ENCODE results near the gene PSMB3.

DNA sequence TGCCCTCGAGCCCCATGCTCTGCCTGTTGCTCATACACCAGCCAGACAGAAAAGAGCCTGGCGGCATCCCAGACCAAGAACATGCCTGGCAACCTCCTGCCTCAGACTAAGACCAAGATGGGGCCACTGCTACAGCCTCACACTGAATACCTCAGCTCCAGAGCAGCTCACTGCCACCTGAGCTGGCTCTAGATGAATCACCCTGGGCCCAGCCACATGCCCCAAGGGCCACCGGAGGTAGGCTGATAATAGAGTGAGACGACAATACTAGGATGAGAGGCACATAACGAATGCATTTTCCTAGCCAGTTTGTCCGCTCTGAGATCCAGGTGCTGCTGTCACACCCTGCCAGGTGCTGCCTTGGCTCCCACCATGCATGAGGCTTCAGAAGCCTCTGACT is 33.8 kb downstream of the PSMB3 start:
- no peak for TF ChIP-seq CREM (IDR thresholded peaks at IDR 0.05; ENCODE audit: low read depth)
- TF ChIP-seq, protein P1, sequence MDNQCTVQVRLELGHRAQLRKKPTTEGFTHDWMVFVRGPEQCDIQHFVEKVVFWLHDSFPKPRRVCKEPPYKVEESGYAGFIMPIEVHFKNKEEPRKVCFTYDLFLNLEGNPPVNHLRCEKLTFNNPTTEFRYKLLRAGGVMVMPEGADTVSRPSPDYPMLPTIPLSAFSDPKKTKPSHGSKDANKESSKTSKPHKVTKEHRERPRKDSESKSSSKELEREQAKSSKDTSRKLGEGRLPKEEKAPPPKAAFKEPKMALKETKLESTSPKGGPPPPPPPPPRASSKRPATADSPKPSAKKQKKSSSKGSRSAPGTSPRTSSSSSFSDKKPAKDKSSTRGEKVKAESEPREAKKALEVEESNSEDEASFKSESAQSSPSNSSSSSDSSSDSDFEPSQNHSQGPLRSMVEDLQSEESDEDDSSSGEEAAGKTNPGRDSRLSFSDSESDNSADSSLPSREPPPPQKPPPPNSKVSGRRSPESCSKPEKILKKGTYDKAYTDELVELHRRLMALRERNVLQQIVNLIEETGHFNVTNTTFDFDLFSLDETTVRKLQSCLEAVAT (IDR thresholded peaks at IDR 0.05), result no peak
- no peak for TF ChIP-seq RBM22 (IDR thresholded peaks at IDR 0.05; ENCODE audit: low read depth, low read length, poor library complexity, severe bottlenecking)
- TF ChIP-seq FOXM1 (IDR thresholded peaks at IDR 0.05; ENCODE audit: low read depth), result no peak
- no peak for TF ChIP-seq FOXM1 (CRISPR knock-in tag; IDR thresholded peaks at IDR 0.05; ENCODE audit: low read depth)

Data from K562 (cell line).